ENCODE data around the gene TMUB2. TPM values are rescaled to one million over a fixed set of nuclear protein-coding genes. Genes with fewer than 3 reads are reported as not detected.

Gene TMUB2
- total RNA-seq, 3 donors from 2014 or later = 15.2 to 19.6 (median 17.9) TPM

DNA sequence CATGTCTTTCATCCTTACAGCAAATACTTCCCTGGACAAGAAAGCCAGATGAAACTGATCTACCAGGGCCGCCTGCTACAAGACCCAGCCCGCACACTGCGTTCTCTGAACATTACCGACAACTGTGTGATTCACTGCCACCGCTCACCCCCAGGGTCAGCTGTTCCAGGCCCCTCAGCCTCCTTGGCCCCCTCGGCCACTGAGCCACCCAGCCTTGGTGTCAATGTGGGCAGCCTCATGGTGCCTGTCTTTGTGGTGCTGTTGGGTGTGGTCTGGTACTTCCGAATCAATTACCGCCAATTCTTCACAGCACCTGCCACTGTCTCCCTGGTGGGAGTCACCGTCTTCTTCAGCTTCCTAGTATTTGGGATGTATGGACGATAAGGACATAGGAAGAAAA lies 3.7 kb downstream of the TMUB2 start:
- peaks cover 28% of the 10 kb centered on the region for H3K36me3 Mint-ChIP-seq (ENCODE audit: insufficient read depth)
- no peak for DNase-seq
- H3K27me3 Mint-ChIP-seq (ENCODE audit: low read depth) = no peaks in the 10 kb centered on the region
- ATAC-seq = no peak
- no peak overlapping the region for H3K4me3 Mint-ChIP-seq
- H3K9me3 Mint-ChIP-seq = no peaks in the 10 kb centered on the region
- peaks cover 23% of the 10 kb centered on the region for H3K4me1 Mint-ChIP-seq (ENCODE audit: low read depth)

DNA sequence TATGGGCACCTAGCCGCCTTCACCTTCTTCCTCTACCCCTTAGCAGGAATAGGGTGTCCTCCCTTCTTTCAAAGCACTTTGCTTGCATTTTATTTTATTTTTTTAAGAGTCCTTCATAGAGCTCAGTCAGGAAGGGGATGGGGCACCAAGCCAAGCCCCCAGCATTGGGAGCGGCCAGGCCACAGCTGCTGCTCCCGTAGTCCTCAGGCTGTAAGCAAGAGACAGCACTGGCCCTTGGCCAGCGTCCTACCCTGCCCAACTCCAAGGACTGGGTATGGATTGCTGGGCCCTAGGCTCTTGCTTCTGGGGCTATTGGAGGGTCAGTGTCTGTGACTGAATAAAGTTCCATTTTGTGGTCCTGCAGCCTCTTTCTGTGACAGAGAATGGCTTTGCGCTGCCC lies 4.6 kb downstream of the TMUB2 start:
- Mint-ChIP-seq H3K27me3 (ENCODE audit: low read depth) (no peaks in the 10 kb centered on the region), H3K36me3 (ENCODE audit: insufficient read depth) (peaks cover 28% of the 10 kb centered on the region), H3K4me1 (ENCODE audit: low read depth) (peaks cover 18% of the 10 kb centered on the region), H3K9me3 (no peaks in the 10 kb centered on the region), H3K4me3 (no peak overlapping the region)
- DNase-seq (no peak), ATAC-seq (no peak)

DNA sequence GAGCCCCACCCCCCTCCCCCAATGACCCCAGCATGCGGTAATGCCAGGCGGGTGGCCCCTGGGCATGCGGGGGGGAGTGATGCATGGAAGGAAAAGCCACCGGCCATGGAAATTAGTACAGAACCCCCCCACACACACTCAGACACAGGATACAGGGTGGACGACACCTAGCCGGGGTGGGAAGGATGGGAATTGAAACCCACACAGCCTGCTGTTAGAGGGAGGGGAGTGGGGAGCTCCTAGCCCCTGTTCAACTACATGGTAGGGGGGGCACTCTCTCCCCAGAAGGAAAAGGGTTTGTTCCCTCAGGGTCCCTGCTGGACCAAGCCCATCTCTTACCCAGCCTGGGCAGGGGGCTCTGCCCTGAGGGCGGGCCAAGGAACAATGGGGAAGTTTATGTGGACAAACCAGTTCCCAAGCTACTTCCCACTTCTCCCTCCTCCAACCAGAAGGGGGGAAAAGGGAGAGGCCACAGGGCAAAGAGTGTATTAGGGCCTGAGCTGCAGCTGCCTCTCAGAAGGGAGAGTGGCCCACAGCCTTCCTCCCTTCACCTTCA lies 5.2 kb downstream of the TMUB2 start:
- ATAC-seq = no peak
- no peak overlapping the region for H3K4me3 Mint-ChIP-seq
- H3K36me3 Mint-ChIP-seq (ENCODE audit: insufficient read depth) = peaks cover 30% of the 10 kb centered on the region
- no peaks in the 10 kb centered on the region for H3K9me3 Mint-ChIP-seq
- DNase-seq = no peak
- H3K27me3 Mint-ChIP-seq (ENCODE audit: low read depth) = no peaks in the 10 kb centered on the region
- H3K4me1 Mint-ChIP-seq (ENCODE audit: low read depth) = peaks cover 17% of the 10 kb centered on the region

DNA sequence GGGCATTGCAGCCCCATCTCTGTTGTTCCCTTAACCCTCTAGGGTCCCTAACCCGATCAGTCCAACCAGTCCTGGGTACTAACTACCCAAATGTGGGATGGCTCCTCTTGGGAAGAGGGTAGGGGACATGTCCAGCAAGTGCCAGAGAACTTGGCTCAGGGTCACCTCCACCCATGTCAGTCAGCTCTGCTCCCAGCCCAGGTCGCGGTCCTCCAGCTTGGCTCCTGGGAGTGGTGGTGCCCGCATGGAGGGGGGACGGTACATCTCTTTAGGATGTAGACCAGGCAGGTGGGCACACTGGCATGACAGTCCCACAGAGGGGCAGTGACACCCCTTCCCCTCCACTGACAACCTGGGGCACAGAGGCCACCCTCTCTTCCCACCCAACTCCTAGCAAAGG lies 6.0 kb downstream of the TMUB2 start:
- DNase-seq (no peak), ATAC-seq (no peak)
- H3K27me3 Mint-ChIP-seq (ENCODE audit: low read depth) = no peaks in the 10 kb centered on the region
- H3K4me3 Mint-ChIP-seq = no peak overlapping the region
- H3K36me3 Mint-ChIP-seq (ENCODE audit: insufficient read depth) = peaks cover 35% of the 10 kb centered on the region
- H3K9me3 Mint-ChIP-seq = no peaks in the 10 kb centered on the region
- H3K4me1 Mint-ChIP-seq (ENCODE audit: low read depth) = peaks cover 21% of the 10 kb centered on the region

DNA sequence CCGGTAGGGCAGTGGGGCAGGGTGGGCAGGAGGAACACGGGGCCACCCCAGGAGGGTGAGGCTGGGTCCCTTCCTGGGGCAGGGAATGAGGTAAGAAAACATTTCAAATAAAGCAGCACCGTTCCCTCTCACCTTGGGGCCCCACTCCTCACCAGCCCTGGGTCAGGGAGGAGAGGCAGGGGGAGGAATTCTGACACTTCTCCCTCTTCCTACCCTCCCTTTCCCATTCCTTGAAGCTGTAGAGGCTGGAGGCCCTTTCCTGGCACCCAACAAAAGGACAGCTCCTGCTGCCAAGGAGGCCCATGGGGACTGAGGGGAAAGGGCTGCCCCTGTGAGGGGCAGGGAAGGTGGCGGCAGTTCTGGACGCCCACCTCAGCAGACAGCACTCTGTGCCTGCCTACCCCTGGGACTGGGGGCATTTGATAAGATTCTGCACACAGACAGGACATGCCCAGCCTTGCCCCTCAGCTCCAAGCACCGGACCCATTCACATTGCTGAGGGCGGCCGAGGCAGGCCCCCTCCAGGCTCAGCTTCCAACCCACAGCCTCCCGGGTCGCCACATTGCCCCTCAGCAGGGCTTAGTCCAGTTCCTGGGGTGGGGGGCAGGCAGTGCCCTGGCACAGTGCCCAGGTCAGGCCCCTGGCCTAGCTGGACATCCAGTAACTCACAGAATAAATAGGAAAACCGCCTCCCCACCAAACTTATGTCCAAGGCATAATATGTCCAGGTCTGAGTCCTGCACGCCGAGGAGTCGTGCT lies 6.7 kb downstream of the TMUB2 start:
- peaks cover 20% of the 10 kb centered on the region for H3K4me1 Mint-ChIP-seq (ENCODE audit: low read depth)
- DNase-seq (no peak), ATAC-seq (no peak)
- peaks cover 38% of the 10 kb centered on the region for H3K36me3 Mint-ChIP-seq (ENCODE audit: insufficient read depth)
- no peaks in the 10 kb centered on the region for H3K9me3 Mint-ChIP-seq
- H3K27me3 Mint-ChIP-seq (ENCODE audit: low read depth) = no peaks in the 10 kb centered on the region
- H3K4me3 Mint-ChIP-seq = no peak overlapping the region

DNA sequence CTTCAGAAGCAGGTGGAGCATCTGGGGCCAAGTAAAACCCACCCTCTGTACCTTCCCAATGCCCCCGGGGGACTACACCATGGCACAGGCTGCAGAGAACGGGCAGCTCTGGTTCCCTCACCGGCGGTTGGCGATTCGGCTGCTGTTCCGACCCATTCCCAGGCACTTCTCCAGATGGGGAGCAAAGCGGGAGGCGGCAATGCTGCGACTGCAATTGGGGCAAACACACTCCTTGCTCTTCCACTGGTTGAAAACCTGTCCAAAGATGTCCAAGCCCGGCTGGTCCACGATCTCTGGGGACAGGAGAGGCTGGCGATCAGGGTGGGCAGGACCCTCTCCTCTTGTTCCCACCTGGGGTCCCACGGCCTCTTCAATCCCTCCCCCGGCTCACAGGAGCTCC lies 10.3 kb downstream of the TMUB2 start:
- Mint-ChIP-seq H3K27me3 (ENCODE audit: low read depth) (no peaks in the 10 kb centered on the region), H3K9me3 (no peaks in the 10 kb centered on the region), H3K36me3 (ENCODE audit: insufficient read depth) (peaks cover 26% of the 10 kb centered on the region), H3K4me1 (ENCODE audit: low read depth) (peaks cover 20% of the 10 kb centered on the region), H3K4me3 (no peak overlapping the region)
- DNase-seq = no peak
- no peak for ATAC-seq

DNA sequence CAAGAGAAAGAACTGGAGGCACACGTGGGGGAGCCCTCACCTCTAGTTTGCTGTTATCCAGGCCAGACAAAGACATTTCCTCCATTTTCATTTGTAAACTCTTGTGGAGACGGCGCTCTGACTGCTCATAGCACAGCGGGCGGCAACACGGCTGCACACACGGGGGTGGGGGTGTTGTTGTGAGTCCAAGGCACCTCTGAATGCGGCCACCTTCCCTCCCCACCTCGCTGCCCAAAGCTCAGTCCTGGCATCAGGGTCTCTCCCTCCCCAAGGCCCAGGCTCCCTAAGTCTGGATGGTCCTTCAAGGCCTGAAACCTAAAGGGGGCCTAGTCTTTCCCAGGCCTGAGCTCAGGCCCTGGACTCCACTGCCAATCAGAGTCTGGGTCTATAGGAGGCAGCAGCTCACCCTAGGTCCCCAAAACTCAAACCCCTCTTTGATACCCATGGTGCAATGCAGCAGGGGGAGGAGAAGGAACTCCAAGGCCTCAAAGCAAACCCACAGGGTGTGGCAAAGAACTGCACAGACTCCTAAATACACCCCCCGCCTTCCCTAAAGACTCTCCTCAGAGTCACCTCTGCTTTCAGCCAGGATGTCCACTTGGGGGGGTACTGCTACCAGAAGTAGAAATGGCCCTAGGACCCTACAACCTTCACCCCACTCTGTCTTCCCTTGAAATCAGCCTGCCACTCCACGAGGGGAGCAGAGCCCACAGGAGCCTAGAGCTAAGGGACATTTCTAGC lies 11.4 kb downstream of the TMUB2 start:
- H3K9me3 Mint-ChIP-seq = no peaks in the 10 kb centered on the region
- peaks cover 24% of the 10 kb centered on the region for H3K4me1 Mint-ChIP-seq (ENCODE audit: low read depth)
- H3K27me3 Mint-ChIP-seq (ENCODE audit: low read depth) = no peaks in the 10 kb centered on the region
- peak overlapping the region; percentile 83 for H3K4me3 Mint-ChIP-seq
- peaks cover 25% of the 10 kb centered on the region for H3K36me3 Mint-ChIP-seq (ENCODE audit: insufficient read depth)
- DNase-seq (no peak), ATAC-seq (no peak)

DNA sequence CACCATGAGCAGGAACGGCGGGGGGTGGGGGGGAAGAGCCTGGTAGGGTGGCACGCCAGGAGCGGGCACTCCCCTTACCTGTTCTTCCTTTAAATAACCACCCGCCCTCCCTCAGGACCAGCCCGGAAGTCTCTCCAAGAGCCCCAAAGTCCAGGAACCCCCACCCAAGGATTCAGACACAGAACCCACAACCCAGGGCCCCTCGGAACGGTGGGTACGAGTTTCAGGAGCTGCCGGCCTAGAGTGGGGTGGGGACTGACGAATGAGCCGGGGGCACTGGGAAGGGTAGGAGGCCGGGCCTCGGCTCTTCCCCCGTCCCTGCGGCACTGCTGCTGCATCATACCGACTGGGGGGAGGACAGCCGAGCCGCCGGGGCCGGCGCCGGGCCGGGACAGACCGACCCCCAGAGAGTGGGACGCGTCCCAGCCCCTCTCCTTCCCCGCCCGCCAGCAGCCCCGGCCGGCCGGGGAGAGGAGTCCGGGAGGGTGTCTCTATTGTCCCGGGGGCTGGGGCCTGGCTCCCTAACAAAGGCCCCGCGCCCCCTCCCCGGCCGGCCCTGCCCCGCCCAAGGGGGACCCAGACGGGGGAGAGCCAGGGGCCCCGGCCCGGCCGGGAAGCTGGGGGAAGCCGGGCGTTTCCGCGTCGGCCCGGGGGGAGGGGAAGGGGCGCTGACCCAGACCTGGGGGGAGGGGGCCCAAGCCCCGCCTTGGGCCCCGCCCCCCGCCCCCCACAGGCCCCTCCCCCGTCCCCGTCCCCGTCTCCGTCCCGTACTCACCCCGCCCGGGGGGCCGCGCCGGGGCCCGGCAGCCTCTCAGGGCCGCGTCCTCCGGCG lies 12.2 kb downstream of the TMUB2 start:
- ATAC-seq (peak; percentile 36 to 44), DNase-seq (no peak)
- no peaks in the 10 kb centered on the region for H3K27me3 Mint-ChIP-seq (ENCODE audit: low read depth)
- H3K9me3 Mint-ChIP-seq = no peaks in the 10 kb centered on the region
- peaks cover 22% of the 10 kb centered on the region for H3K36me3 Mint-ChIP-seq (ENCODE audit: insufficient read depth)
- peaks cover 32% of the 10 kb centered on the region for H3K4me1 Mint-ChIP-seq (ENCODE audit: low read depth)
- H3K4me3 Mint-ChIP-seq = peak overlapping the region; percentile 83

DNA sequence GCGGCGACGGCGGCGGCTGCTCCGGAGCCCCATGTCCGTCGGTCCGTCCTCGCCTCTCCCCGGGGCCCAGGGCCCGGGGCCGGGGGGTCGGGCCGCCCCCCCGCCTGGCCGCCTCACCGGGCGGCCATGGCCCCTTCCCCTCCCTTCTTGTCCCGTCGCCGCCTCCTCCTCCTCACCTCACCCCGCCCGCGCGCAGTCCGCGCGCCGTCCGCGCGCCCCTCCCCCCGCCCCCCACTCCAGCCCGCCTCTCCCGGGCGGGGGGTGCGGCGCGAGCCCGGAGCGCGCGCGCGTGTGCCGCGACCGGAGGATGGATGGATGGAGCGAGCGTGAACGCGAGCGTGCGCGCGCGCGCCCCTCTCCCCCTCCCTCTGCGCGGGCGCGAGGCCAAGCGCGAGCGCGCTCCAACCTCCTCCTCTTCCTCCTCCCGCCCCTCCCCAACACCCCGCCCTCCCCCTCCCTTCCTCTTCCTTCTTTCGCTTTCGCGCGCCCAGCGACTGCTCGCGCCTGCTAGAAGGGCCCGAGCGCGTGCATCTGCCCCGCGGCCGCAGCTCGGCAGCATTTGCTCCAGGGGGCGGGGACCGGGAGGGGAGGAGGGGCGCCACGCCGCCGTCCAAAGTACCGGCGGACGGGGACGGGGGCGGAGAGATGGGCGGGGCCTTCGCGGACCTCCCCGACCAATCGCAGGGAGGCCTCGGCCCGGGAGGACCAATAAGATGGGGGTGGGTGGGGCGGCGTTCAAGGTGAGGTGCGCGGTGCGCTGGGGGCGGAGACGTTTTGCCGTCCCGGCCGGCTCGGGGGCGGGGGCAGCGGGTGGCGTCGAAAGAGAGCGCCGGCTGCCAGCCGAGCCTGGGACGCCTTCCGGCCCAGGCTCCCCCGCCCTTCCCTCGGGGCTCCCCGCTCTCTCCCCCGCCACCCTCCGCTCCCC lies 13.0 kb downstream of the TMUB2 start, which contains the start of gene ATXN7L3:
TSS of gene ATXN7L3 (minus strand) at position 332 of the 925 bp plus-strand sequence. CDS start 1,814 bp downstream, outside the sequence.
- H3K4me3 Mint-ChIP-seq = peak within 1 kb of the TSS; percentile 88
- no peaks in the 10 kb centered on the region for H3K27me3 Mint-ChIP-seq (ENCODE audit: low read depth)
- peaks cover 38% of the 10 kb centered on the region for H3K4me1 Mint-ChIP-seq (ENCODE audit: low read depth)
- DNase-seq (peak; percentile 99), ATAC-seq (peak; percentile 81 to 82)
- H3K36me3 Mint-ChIP-seq (ENCODE audit: insufficient read depth) = peaks cover 15% of the 10 kb centered on the region
- no peaks in the 10 kb centered on the region for H3K9me3 Mint-ChIP-seq

DNA sequence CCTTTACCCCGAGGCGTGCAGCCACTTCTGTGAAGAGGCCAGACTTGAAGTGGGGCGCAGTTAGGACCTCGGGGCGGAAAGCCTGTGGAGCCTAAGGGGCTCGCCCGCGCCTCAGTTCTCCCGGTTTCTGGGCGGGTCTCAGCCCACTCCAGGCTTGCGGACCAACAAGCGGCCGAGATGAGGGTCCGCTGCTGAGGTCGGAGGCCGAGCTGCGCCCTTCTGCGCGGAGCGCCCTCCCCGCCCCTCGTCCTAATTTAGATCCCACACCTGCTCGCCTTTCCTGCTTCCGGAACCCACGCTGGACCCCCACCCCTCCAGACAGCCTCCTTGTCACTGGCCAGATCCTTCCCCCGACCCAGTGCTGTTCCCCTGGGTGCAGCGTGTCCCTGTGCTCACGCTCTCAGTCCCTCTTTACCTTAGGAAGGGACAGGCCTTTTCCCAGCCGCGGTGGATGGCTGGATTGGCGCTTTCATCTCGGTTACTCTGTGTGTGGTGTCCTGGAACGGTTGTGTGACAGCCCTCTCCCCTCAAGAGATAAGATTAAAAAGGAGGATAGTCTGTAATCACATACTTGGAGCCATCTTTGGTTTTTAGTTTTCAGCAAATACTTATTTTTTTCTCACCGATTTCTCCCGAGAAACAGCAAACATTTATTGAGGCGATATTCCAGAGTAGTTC lies 13.8 kb downstream of the TMUB2 start:
- H3K4me3 Mint-ChIP-seq = peak overlapping the region; percentile 88
- no peak for DNase-seq
- ATAC-seq = no peak
- H3K9me3 Mint-ChIP-seq = no peaks in the 10 kb centered on the region
- H3K36me3 Mint-ChIP-seq (ENCODE audit: insufficient read depth) = peaks cover 13% of the 10 kb centered on the region
- peaks cover 38% of the 10 kb centered on the region for H3K4me1 Mint-ChIP-seq (ENCODE audit: low read depth)
- H3K27me3 Mint-ChIP-seq (ENCODE audit: low read depth) = no peaks in the 10 kb centered on the region

DNA sequence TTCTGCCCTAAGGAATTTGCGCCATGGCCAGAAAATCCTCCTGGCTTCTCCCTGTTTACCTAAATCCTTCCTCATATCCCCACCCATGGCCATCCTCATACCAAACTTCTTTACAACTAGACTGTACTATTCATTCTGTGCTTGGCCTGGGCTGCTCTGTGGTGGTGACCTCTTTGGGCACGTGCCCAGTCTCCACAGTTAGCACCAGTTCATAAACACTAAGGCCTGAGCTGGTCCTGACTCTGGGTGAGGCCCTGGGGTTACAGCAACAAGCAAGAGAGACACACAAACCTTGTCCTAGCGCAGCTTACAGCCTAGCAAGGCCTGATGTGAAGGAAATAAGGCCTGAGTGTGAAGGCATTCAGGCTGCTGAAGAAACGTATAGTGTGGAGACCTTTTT lies 16.0 kb downstream of the TMUB2 start:
- no peak for DNase-seq
- H3K27me3 Mint-ChIP-seq (ENCODE audit: low read depth) = no peaks in the 10 kb centered on the region
- peaks cover 10% of the 10 kb centered on the region for H3K36me3 Mint-ChIP-seq (ENCODE audit: insufficient read depth)
- H3K4me3 Mint-ChIP-seq = peak overlapping the region; percentile 0
- H3K4me1 Mint-ChIP-seq (ENCODE audit: low read depth) = peaks cover 31% of the 10 kb centered on the region
- no peaks in the 10 kb centered on the region for H3K9me3 Mint-ChIP-seq
- ATAC-seq = no peak

DNA sequence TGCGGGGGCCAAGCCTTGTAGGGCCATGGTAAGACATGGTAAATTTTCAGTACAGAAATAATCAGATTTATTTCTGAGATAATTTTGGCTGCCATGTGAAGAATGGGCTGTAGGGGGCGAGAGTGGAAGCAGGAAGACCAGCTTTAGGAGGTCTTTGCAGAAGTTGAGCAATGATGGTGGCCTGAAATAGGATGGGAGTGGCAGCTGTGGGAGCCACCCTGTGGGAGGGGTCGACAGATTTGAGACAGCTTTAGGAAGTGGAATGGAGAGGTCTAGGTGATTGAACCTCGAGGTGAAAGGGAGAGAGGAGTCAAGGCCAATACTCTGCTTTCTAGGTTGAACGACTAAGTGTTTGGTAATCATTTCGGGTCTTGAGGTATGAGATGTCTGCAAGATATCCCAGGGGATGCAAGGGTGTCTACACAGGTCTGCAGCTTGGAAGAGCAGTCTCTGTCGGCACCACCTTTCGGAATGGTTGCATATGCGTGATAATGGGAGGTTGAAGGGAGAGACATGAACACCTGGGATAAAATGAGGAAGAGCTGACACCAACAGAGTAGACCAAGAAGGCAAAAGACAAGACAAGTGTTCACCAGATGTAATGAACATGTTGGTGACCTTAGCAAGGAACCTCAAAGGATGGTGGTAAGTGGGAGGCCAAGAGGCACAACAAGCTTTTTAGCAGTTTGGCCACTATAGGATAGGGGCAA lies 17.1 kb downstream of the TMUB2 start:
- no peaks in the 10 kb centered on the region for H3K27me3 Mint-ChIP-seq (ENCODE audit: low read depth)
- no peak for DNase-seq
- H3K4me1 Mint-ChIP-seq (ENCODE audit: low read depth) = peaks cover 31% of the 10 kb centered on the region
- H3K9me3 Mint-ChIP-seq = no peaks in the 10 kb centered on the region
- ATAC-seq = no peak
- H3K36me3 Mint-ChIP-seq (ENCODE audit: insufficient read depth) = peaks cover 16% of the 10 kb centered on the region
- no peak overlapping the region for H3K4me3 Mint-ChIP-seq

All from activated T-cell treated with anti-CD3 and anti-CD28 coated beads, Interleukin-2, amount 50 U/mL, for 4 hours (primary cell).